HEK293 (cell line): ENCODE measurements around the gene KRTCAP3.
A peak's percentile ranks its signal among the peaks of the same experiment; 100 is the strongest.

Experiments used
- EGR2 ChIP-seq: fragments of 450-650 bp; formaldehyde crosslinking; IDR thresholded peaks from 2 replicates; pipeline ENCODE4 v1.5.1; 2016; ENCODE audit warnings: low read depth, missing biosample characterization, missing genetic modification characterization
- KLF16 ChIP-seq: fragments of 450-650 bp; formaldehyde crosslinking; IDR thresholded peaks from 2 replicates; pipeline ENCODE4 v1.5.1; 2017; ENCODE audit warnings: missing biosample characterization, missing genetic modification characterization
- OSR2 ChIP-seq: fragments of 450-650 bp; formaldehyde crosslinking; IDR thresholded peaks from 2 replicates; pipeline ENCODE4 v1.5.1; 2016; ENCODE audit warnings: missing biosample characterization, missing genetic modification characterization
- REST ChIP-seq: fragments of 450-650 bp; formaldehyde crosslinking; IDR thresholded peaks from 2 replicates; pipeline ENCODE4 v1.5.1; 2016; ENCODE audit warnings: missing biosample characterization, missing genetic modification characterization
- SP7 ChIP-seq: fragments of 450-650 bp; formaldehyde crosslinking; IDR thresholded peaks from 2 replicates; pipeline ENCODE4 v1.5.1; 2016; ENCODE audit warnings: missing biosample characterization, missing genetic modification characterization
- TRIM28 ChIP-seq: IDR thresholded peaks from 2 replicates; pipeline ENCODE4 v1.6.1; 2011; ENCODE audit warnings: low read length, control low read depth, borderline replicate concordance
- ZBTB11 ChIP-seq: fragments of 450-650 bp; formaldehyde crosslinking; conservative IDR thresholded peaks from 2 replicates; pipeline ENCODE4 v1.5.1; 2016; ENCODE audit warnings: low read depth, missing biosample characterization, missing genetic modification characterization
- ZBTB7A ChIP-seq: fragments of 450-650 bp; formaldehyde crosslinking; IDR thresholded peaks from 2 replicates; pipeline ENCODE4 v1.5.1; 2016; ENCODE audit warnings: low read depth, missing biosample characterization, missing genetic modification characterization
- ZFP3 ChIP-seq: fragments of 450-650 bp; formaldehyde crosslinking; IDR thresholded peaks from 2 replicates; pipeline ENCODE4 v1.5.1; 2016; ENCODE audit warnings: low read depth, missing biosample characterization, missing genetic modification characterization
- ZNF112 ChIP-seq: fragments of 450-650 bp; formaldehyde crosslinking; IDR thresholded peaks from 2 replicates; pipeline ENCODE4 v1.5.0; 2017; ENCODE audit warnings: missing biosample characterization, missing genetic modification characterization
- ZNF114 ChIP-seq: fragments of 450-650 bp; formaldehyde crosslinking; IDR thresholded peaks from 2 replicates; pipeline ENCODE4 v1.5.0; 2017; ENCODE audit warnings: missing biosample characterization, missing genetic modification characterization
- ZNF16 ChIP-seq: fragments of 450-650 bp; formaldehyde crosslinking; IDR thresholded peaks from 2 replicates; pipeline ENCODE4 v1.5.1; 2016; ENCODE audit warnings: low read depth, missing biosample characterization, missing genetic modification characterization
- ZNF24 ChIP-seq: fragments of 450-650 bp; formaldehyde crosslinking; IDR thresholded peaks from 2 replicates; pipeline ENCODE4 v1.5.1; 2016; ENCODE audit warnings: missing biosample characterization, missing genetic modification characterization
- ZNF341 ChIP-seq: fragments of 450-650 bp; formaldehyde crosslinking; IDR thresholded peaks from 2 replicates; pipeline ENCODE4; 2016; ENCODE audit warnings: low read depth, missing biosample characterization, missing genetic modification characterization
- ZNF354C ChIP-seq: fragments of 450-650 bp; formaldehyde crosslinking; IDR thresholded peaks from 2 replicates; pipeline ENCODE4 v1.5.1; 2016; ENCODE audit warnings: missing biosample characterization, missing genetic modification characterization, low read depth, borderline replicate concordance
- ZNF362 ChIP-seq: fragments of 450-650 bp; formaldehyde crosslinking; IDR thresholded peaks from 2 replicates; pipeline ENCODE4 v1.5.1; 2016; ENCODE audit warnings: missing biosample characterization, missing genetic modification characterization
- ZNF394 ChIP-seq: fragments of 450-650 bp; formaldehyde crosslinking; IDR thresholded peaks from 2 replicates; pipeline ENCODE4 v1.5.1; 2016; ENCODE audit warnings: missing biosample characterization, missing genetic modification characterization, mild to moderate bottlenecking, moderate library complexity, borderline replicate concordance
- ZNF423 ChIP-seq: fragments of 450-650 bp; formaldehyde crosslinking; IDR thresholded peaks from 2 replicates; pipeline ENCODE4 v1.5.1; 2016; ENCODE audit warnings: missing biosample characterization, missing genetic modification characterization
- ZNF473 ChIP-seq: fragments of 450-650 bp; formaldehyde crosslinking; IDR thresholded peaks from 2 replicates; pipeline ENCODE4 v1.5.1; 2017; ENCODE audit warnings: missing biosample characterization, missing genetic modification characterization
- ZNF514 ChIP-seq: fragments of 450-650 bp; formaldehyde crosslinking; IDR thresholded peaks from 2 replicates; pipeline ENCODE4 v1.5.1; 2016; ENCODE audit warnings: missing biosample characterization, missing genetic modification characterization
- ZNF571 ChIP-seq: fragments of 450-650 bp; formaldehyde crosslinking; IDR thresholded peaks from 2 replicates; pipeline ENCODE4 v1.5.0; 2017; ENCODE audit warnings: missing biosample characterization, missing genetic modification characterization
- ZNF585B ChIP-seq: fragments of 450-650 bp; formaldehyde crosslinking; IDR thresholded peaks from 2 replicates; pipeline ENCODE4 v1.5.1; 2016; ENCODE audit warnings: missing biosample characterization, missing genetic modification characterization
- ZNF610 ChIP-seq: fragments of 450-650 bp; formaldehyde crosslinking; IDR thresholded peaks from 2 replicates; pipeline ENCODE4 v1.5.1; 2016; ENCODE audit warnings: missing biosample characterization, missing genetic modification characterization, borderline replicate concordance
- ZNF621 ChIP-seq: fragments of 450-650 bp; formaldehyde crosslinking; IDR thresholded peaks from 2 replicates; pipeline ENCODE4 v1.5.1; 2017; ENCODE audit warnings: missing biosample characterization, missing genetic modification characterization
- ZNF629 ChIP-seq: fragments of 450-650 bp; formaldehyde crosslinking; IDR thresholded peaks from 2 replicates; pipeline ENCODE4 v1.5.1; 2017; ENCODE audit warnings: missing biosample characterization, missing genetic modification characterization
- ZNF639 ChIP-seq: fragments of 450-650 bp; formaldehyde crosslinking; IDR thresholded peaks from 2 replicates; pipeline ENCODE4 v1.5.1; 2016; ENCODE audit warnings: missing biosample characterization, missing genetic modification characterization
- ZNF677 ChIP-seq: fragments of 450-650 bp; IDR thresholded peaks from 2 replicates; pipeline ENCODE4 v1.5.0; 2018; ENCODE audit warnings: missing biosample characterization, mild to moderate bottlenecking, missing genetic modification characterization, moderate library complexity
- ZNF777 ChIP-seq: fragments of 450-650 bp; formaldehyde crosslinking; IDR thresholded peaks from 2 replicates; pipeline ENCODE4 v1.5.1; 2017; ENCODE audit warnings: missing biosample characterization, missing genetic modification characterization, borderline replicate concordance
- ZNF837 ChIP-seq: fragments of 450-650 bp; formaldehyde crosslinking; IDR thresholded peaks from 2 replicates; pipeline ENCODE4 v1.5.1; 2016; ENCODE audit warnings: missing biosample characterization, missing genetic modification characterization
- ZSCAN18 ChIP-seq: fragments of 450-650 bp; formaldehyde crosslinking; IDR thresholded peaks from 2 replicates; pipeline ENCODE4 v1.5.1; 2016; ENCODE audit warnings: missing biosample characterization, missing genetic modification characterization

KRTCAP3 gene

GRCh38 chr2:27431395-27431794 lies 10.8 kb upstream of the KRTCAP3 start (continued):
- peak; percentile 93 for TF ChIP-seq ZNF629 (tag by site-specific recombination)
- no peak for TF ChIP-seq ZNF677 (tag by site-specific recombination)
- peak; percentile 98 for TF ChIP-seq ZNF362 (tag by site-specific recombination)
- TF ChIP-seq ZNF621 (tag by site-specific recombination), result no peak
- no peak for TF ChIP-seq ZNF341
- no peak for TF ChIP-seq EGR2 (tag by site-specific recombination)
- no peak for TF ChIP-seq OSR2 (tag by site-specific recombination)
- no peak for TF ChIP-seq ZNF837 (tag by site-specific recombination)
- TF ChIP-seq ZNF114, result no peak
- TF ChIP-seq ZNF585B (tag by site-specific recombination), result no peak
- no peak for TF ChIP-seq ZNF473 (tag by site-specific recombination)
- no peak for TF ChIP-seq ZFP3 (tag by site-specific recombination)
- peak; percentile 63; the same call in 1 of the 2 replicates for TF ChIP-seq ZNF24
- no peak for TF ChIP-seq TRIM28
- TF ChIP-seq ZNF514, result no peak
- no peak for TF ChIP-seq ZNF16 (tag by site-specific recombination)
- no peak for TF ChIP-seq ZBTB11 (tag by site-specific recombination)
- no peak for TF ChIP-seq REST (tag by site-specific recombination)
- TF ChIP-seq ZNF639, result peak; percentile 66; the same call in 1 of the 2 replicates
- TF ChIP-seq KLF16, result no peak
- no peak for TF ChIP-seq ZNF777 (tag by site-specific recombination)
- no peak for TF ChIP-seq ZNF423 (tag by site-specific recombination)
- TF ChIP-seq ZNF610 (tag by site-specific recombination), result no peak
- TF ChIP-seq ZNF394 (tag by site-specific recombination), result 0 out of 2 replicates have a peak, but pooled peaks have one; percentile 18
- no peak for TF ChIP-seq ZSCAN18 (tag by site-specific recombination)
- TF ChIP-seq ZBTB7A (tag by site-specific recombination), result no peak
- TF ChIP-seq ZNF112 (tag by site-specific recombination), result no peak
- no peak for TF ChIP-seq ZNF571 (tag by site-specific recombination)
- TF ChIP-seq SP7 (tag by site-specific recombination), result peak; percentile 73
- TF ChIP-seq ZNF354C (tag by site-specific recombination), result no peak
